DOHH2 (cell line): ENCODE measurements around the gene BRINP1.

ENCODE experiments used
- EZH2phosphoT487 ChIP-seq: fragments of 200-600 bp; sonication (generic); IDR thresholded peaks from 2 replicates; pipeline ENCODE4 v1.6.1; 2017; ENCODE audit warnings: borderline replicate concordance, mild to moderate bottlenecking, antibody characterized with exemption, low read length, moderate library complexity, mixed read lengths
- TF ChIP-seq, protein P1 (sequence below): fragments of 200-600 bp; sonication (generic); IDR thresholded peaks from one replicate; pipeline ENCODE4 v1.5.1; 2014; ENCODE audit warnings: antibody characterized with exemption, mild to moderate bottlenecking, low read depth, low read length; ENCODE audit not compliant: poor library complexity, severe bottlenecking

GRCh38 chr9:119370816-119371215 is 1.6 kb upstream of the BRINP1 start:
- TF ChIP-seq, protein P1, sequence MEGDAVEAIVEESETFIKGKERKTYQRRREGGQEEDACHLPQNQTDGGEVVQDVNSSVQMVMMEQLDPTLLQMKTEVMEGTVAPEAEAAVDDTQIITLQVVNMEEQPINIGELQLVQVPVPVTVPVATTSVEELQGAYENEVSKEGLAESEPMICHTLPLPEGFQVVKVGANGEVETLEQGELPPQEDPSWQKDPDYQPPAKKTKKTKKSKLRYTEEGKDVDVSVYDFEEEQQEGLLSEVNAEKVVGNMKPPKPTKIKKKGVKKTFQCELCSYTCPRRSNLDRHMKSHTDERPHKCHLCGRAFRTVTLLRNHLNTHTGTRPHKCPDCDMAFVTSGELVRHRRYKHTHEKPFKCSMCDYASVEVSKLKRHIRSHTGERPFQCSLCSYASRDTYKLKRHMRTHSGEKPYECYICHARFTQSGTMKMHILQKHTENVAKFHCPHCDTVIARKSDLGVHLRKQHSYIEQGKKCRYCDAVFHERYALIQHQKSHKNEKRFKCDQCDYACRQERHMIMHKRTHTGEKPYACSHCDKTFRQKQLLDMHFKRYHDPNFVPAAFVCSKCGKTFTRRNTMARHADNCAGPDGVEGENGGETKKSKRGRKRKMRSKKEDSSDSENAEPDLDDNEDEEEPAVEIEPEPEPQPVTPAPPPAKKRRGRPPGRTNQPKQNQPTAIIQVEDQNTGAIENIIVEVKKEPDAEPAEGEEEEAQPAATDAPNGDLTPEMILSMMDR: no peak
- no peak for TF ChIP-seq EZH2phosphoT487
